GM12875 (cell line): ENCODE results near the gene CELF2.

Experiments used
- H3K4me3 ChIP-seq: one replicate; pipeline ENCODE4 v1.5.1; 2011; ENCODE audit warnings: low read depth, low read length, control low read depth
- CTCF ChIP-seq: IDR thresholded peaks from 2 replicates; pipeline ENCODE4 v1.5.1; 2011; ENCODE audit warnings: low read depth, mild to moderate bottlenecking, control low read depth, inconsistent platforms, low read length, moderate library complexity, borderline replicate concordance; ENCODE audit not compliant: insufficient read depth

Gene CELF2

DNA sequence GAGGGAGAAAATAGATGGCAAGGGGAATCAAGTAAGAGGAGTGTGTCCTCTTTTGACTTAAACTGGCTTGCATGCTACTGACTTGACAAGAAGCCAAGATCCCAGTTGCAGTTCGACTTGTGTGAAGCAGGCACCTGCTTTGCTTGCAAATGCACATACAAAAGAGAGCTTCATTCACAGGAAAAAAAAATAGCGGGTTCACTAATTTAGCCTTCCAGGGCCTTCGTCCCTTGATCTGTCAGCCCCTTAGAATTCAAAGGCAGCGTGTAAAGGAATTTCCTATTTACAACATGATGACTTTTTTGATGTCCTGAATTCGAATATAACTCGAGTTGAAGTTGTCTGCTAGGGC lies 192.1 kb downstream of the CELF2 start:
- TF ChIP-seq CTCF: no peak
- no peak overlapping the region for H3K4me3 ChIP-seq

GRCh38 chr10:11210211-11210922 lies 192.7 kb downstream of the CELF2 start:
- no peak overlapping the region for H3K4me3 ChIP-seq
- TF ChIP-seq CTCF: no peak

GRCh38 chr10:11212288-11213085 lies 194.8 kb downstream of the CELF2 start:
- no peak overlapping the region for H3K4me3 ChIP-seq
- TF ChIP-seq CTCF: no peak

DNA sequence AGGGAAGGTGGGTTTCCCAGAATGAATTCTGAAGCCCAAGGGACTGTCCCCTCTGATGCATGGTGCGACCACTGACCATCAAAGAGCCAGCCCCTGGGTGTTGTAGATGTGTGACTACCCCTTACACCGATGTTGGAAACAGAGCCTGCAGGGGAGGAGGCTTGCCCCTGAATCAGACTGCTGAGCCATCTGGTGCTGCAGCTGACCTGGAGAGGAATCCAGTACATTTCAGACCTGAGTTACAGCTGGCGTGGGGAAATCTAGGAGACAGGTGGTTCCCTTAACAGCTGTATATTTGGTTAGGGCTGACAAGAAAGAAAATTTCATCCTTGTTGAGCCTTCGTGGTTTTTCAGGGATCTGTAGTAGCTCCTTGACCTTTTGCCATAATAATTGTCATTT lies 195.5 kb downstream of the CELF2 start:
- TF ChIP-seq CTCF: no peak
- no peak overlapping the region for H3K4me3 ChIP-seq

GRCh38 chr10:11214407-11214806 lies 196.7 kb downstream of the CELF2 start:
- no peak overlapping the region for H3K4me3 ChIP-seq
- TF ChIP-seq CTCF: no peak

DNA sequence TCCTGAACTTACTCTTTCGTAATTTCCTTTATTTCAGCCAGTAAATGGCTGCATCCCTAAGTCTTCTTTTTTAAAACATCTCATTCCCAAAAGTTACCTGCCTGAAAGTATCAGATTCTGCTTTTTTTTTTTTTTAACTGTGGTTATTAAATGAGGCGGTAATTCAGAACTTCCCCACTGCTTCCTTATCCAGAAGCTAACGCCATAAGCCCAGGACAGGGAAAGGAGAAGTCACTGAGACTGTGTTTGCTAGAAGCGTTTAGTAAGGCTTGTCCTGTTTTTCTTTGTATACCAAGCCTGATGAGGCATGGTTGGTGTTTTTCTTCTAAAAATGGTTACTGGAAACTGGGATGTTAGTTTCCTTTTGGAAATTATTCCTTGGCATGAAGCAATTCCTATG lies 197.8 kb downstream of the CELF2 start:
- no peak overlapping the region for H3K4me3 ChIP-seq
- no peak for TF ChIP-seq CTCF

- no peak overlapping the region for H3K4me3 ChIP-seq
- no peak for TF ChIP-seq CTCF
These were observed 199.8 kb downstream of the CELF2 start for GRCh38 chr10:11217521-11217920.
